HFF-Myc (cell line): ENCODE measurements around the gene USP49.

ENCODE experiments used
- DNase-seq: peaks from one replicate; pipeline ENCODE4 v3.0.0-alpha.2; 2011; ENCODE audit warnings: low read depth; ENCODE audit errors: extremely low read depth
- H3K4me3 ChIP-seq: replicated peaks from 2 replicates; pipeline ENCODE4 v1.5.1; 2011; ENCODE audit warnings: low read depth, mild to moderate bottlenecking, control low read depth, low read length
- TF ChIP-seq, protein P1 (sequence below): IDR thresholded peaks from 2 replicates; pipeline ENCODE4 v1.5.1; 2012; ENCODE audit warnings: mild to moderate bottlenecking, low read depth, low read length, control low read depth; ENCODE audit errors: missing control alignments

The USP49 gene

DNA sequence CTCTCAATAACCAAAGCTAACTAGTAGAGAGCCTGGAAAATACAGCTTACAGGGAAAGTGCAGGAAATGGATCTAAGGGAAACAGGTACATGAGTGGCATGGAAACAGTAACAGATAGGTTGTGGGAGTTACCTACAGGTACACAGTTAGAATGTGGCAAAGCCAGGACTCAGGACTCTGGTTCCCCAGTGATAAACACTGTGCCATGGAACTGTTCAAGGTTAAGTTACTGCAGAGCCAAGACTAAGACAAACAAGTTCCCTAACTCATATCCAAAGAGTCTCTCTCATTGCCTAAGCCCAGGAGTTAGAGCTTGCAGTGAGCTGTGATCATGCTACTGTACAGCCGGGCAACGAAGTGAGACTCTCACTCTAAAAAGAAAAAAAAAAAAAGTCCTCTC is 19.2 kb upstream of the USP49 start:
- TF ChIP-seq, protein P1, sequence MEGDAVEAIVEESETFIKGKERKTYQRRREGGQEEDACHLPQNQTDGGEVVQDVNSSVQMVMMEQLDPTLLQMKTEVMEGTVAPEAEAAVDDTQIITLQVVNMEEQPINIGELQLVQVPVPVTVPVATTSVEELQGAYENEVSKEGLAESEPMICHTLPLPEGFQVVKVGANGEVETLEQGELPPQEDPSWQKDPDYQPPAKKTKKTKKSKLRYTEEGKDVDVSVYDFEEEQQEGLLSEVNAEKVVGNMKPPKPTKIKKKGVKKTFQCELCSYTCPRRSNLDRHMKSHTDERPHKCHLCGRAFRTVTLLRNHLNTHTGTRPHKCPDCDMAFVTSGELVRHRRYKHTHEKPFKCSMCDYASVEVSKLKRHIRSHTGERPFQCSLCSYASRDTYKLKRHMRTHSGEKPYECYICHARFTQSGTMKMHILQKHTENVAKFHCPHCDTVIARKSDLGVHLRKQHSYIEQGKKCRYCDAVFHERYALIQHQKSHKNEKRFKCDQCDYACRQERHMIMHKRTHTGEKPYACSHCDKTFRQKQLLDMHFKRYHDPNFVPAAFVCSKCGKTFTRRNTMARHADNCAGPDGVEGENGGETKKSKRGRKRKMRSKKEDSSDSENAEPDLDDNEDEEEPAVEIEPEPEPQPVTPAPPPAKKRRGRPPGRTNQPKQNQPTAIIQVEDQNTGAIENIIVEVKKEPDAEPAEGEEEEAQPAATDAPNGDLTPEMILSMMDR, result no peak
- no peak overlapping the region for H3K4me3 ChIP-seq
- DNase-seq, result no peak

DNA sequence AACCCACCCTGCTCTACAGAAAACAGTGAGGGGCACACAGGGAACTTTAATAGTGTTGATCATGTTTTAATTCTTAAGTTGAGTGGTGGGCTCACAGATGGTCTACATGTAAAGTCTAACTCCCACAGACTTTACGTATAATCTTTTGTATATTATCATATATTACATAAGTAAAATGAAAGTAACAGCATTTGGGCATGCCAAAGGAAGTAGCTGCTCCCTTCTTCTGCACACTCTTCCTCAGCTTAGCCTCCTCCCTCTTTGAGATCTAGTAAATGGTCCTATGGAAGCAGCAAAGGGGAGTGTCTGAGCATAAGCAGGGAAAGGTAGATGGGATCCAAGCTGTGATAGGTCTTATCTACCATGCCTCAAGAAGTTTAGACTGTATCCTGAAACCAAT is 14.6 kb upstream of the USP49 start:
- TF ChIP-seq, protein P1, result no peak
- no peak overlapping the region for H3K4me3 ChIP-seq
- no peak for DNase-seq

DNA sequence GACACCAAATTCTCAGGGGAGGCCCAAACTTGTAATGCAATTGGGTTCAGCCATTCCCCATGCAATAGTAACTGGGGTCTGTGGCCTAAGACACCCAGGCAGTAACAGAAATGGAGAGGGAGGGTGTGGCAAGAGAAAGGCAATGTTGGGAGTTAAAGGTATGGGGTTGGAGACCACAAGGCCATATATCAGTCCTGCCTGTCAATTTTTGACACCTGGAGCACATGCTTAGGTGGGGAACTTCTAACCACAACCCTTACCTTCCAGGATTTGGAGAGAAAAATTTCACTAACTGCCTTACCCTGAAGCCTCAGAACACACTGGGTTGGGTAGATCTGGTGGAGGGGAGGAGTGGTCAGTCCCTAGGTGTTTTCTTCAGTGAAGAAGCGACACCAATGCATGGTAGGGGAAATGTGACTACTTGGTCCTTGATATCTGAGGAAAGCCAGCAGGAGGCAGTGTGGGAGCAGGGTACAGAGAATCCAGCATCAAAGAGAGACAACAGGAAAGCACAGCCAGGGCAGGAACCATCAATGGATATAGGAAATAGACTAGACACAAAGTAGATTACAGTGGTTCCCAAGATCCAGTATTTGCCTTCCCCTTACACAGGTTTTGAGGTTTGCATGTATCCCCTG is 6.8 kb upstream of the USP49 start:
- TF ChIP-seq, protein P1, result peak; percentile 29
- H3K4me3 ChIP-seq, result no peak overlapping the region
- no peak for DNase-seq

DNA sequence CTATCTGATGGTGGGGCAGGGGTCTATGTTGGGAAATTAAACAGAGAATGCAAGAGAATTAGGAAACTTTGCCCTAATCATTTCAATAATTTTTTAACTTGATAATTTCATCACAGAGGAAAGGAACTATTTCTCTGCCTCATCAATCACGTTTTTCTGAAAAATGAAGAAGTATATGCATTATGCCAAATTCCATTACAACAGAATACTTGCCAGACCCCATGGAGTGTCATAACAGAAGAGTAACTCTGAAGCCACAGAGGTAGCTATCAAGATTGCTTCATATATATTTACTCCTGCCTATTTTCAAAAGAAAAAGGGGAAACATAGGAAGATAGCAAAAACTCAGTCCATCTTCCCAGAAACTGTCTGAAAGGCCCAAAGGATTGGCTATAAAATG is 5.7 kb upstream of the USP49 start:
- TF ChIP-seq, protein P1, result no peak
- DNase-seq, result no peak
- no peak overlapping the region for H3K4me3 ChIP-seq

DNA sequence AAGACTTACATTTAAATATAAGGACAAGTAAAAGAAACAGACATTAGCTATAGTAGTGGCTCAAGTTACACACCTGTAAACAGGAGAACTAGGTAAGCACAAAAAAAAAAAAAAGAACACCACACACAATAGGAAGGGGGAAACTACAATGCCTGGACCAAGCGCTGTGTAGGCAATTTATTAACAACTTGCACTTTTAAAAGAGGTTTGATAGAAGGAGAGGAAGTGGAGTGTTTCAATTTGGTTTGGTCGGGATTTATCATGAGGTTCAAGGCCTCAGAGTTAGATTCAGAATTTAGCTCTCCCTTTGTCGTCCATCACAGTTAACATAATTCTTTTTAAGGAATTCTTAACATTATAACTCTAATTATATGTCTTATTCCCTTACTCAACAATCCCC is 1.1 kb upstream of the USP49 start:
- H3K4me3 ChIP-seq, result peak overlapping the region; percentile 63
- TF ChIP-seq, protein P1, result no peak
- DNase-seq, result no peak

DNA sequence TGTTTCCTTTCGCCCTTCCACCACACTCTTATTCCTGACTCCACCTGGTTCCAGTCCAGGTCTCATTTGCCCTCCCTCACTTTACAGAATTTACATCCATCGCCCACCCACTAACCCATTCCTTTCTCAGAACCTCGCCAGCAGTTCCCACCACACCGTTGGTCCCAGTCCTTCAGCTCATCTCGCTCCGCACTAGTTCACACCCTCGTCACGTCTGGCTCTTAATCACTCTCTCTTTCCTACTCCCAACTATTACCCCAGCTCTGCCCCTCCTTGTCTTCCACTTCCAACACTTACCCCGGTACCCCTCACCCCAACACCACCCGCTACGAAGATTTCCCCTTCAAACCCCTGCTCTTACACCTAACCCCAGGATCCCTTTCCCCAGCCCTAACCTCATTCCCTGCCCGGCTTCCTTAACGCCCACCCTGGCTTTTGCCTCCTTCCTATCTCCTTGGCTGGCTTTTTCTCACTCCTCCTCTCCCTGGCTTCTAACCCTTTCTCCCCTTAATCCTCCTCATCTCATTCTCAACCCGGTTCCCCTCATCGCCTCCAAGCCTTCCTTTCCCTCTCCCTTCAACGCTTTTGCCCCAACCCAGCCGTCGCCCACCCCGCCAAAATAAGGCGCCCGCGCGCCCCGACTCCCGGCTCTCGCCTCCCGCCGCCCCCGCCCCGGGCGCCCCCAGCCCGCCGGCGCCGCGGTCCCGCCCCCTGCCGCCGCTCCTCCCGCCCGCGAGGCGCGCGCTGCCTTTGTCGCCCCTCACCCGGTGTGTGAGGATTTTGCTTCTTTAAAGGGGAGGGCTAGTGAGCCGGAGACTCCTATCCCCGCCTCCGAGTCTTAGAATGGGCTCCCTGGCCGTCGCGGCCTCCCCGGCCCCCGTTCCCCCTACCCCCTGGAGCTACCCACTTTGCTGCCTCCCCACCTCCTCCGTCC is 542 bp downstream of the USP49 start:
- peak overlapping the region; percentile 63 for H3K4me3 ChIP-seq
- TF ChIP-seq, protein P1, result no peak
- DNase-seq, result no peak
